Measurements from ENCODE around the gene CIDEC. TPM values are rescaled to one million over a fixed set of nuclear protein-coding genes. Genes with fewer than 3 reads are reported as not detected.

The CIDEC gene
- total and polyA plus RNA-seq, 2 of the 13 experiments (the other 11 are each of a cell fraction or from before 2014, with no cell fraction given): 2.5 to 10.4 TPM

DNA sequence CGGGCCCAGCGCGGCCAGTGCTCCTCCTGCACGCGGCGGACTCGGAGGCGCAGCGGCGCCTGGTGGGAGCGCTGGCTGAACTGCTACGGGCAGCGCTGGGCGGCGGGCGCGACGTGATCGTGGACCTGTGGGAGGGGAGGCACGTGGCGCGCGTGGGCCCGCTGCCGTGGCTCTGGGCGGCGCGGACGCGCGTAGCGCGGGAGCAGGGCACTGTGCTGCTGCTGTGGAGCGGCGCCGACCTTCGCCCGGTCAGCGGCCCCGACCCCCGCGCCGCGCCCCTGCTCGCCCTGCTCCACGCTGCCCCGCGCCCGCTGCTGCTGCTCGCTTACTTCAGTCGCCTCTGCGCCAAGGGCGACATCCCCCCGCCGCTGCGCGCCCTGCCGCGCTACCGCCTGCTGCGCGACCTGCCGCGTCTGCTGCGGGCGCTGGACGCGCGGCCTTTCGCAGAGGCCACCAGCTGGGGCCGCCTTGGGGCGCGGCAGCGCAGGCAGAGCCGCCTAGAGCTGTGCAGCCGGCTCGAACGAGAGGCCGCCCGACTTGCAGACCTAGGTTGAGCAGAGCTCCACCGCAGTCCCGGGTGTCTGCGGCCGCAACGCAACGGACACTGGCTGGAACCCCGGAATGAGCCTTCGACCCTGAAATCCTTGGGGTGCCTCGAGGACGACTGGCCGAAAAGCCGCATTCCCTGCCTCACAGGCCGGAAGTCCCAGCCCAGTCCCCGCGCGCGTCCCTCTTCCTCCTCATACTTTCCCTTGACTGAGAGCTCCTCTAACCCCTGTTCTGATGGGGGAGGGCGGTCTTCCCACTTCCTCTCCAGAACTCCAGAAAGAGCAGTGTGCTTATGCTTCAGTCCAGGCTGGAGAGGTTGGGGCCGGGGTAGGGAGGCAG, 35.4 kb upstream of the CIDEC start (continued):
- TF ChIP-seq ZFP91 (CRISPR knock-in tag; IDR thresholded peaks at IDR 0.05; ENCODE audit: borderline replicate concordance) (peak; percentile 46), ETV6 (CRISPR knock-in tag; conservative IDR thresholded peaks at IDR 0.05) (peak; percentile 59; the same call in 1 of the 2 replicates), POLR2G (IDR thresholded peaks at IDR 0.05; ENCODE audit: low read depth, low read length) (peak; percentile 68), ZNF891 (CRISPR knock-in tag; IDR thresholded peaks at IDR 0.05) (peak; percentile 93), MZF1 (CRISPR knock-in tag; IDR thresholded peaks at IDR 0.05; ENCODE audit: borderline replicate concordance) (no peak), IKZF4 (CRISPR knock-in tag; IDR thresholded peaks at IDR 0.05; ENCODE audit: borderline replicate concordance, low read depth, not compliant biosample characterization) (peak; percentile 22), ZNF879 (CRISPR knock-in tag; IDR thresholded peaks at IDR 0.05) (0 out of 2 replicates have a peak, but pooled peaks have one; percentile 55), DR1 (CRISPR knock-in tag; IDR thresholded peaks at IDR 0.05) (peak; percentile 50; the same call in 1 of the 2 replicates), MXD3 (CRISPR knock-in tag; IDR thresholded peaks at IDR 0.05) (peak; percentile 89), MYC (CRISPR knock-in tag; IDR thresholded peaks at IDR 0.05; ENCODE audit: borderline replicate concordance) (peak; percentile 78), ZNF772 (CRISPR knock-in tag; IDR thresholded peaks at IDR 0.05) (0 out of 2 replicates have a peak, but pooled peaks have one; percentile 26), ZNF496 (CRISPR knock-in tag; IDR thresholded peaks at IDR 0.05; ENCODE audit: insufficient replicate concordance) (no peak)
- TF ChIP-seq, protein P1, sequence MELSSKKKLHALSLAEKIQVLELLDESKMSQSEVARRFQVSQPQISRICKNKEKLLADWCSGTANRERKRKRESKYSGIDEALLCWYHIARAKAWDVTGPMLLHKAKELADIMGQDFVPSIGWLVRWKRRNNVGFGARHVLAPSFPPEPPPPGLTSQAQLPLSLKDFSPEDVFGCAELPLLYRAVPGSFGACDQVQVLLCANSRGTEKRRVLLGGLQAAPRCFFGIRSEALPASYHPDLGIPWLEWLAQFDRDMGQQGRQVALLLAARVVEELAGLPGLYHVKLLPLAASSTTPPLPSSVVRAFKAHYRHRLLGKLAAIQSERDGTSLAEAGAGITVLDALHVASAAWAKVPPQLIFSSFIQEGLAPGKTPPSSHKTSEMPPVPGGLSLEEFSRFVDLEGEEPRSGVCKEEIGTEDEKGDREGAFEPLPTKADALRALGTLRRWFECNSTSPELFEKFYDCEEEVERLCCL (CRISPR knock-in tag; IDR thresholded peaks at IDR 0.05; ENCODE audit: borderline replicate concordance): no peak; the same call in 1 of the 2 replicates
- TF ChIP-seq, protein P2, sequence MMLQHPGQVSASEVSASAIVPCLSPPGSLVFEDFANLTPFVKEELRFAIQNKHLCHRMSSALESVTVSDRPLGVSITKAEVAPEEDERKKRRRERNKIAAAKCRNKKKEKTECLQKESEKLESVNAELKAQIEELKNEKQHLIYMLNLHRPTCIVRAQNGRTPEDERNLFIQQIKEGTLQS (CRISPR knock-in tag; IDR thresholded peaks at IDR 0.05): no peak
- TF ChIP-seq, protein P3, sequence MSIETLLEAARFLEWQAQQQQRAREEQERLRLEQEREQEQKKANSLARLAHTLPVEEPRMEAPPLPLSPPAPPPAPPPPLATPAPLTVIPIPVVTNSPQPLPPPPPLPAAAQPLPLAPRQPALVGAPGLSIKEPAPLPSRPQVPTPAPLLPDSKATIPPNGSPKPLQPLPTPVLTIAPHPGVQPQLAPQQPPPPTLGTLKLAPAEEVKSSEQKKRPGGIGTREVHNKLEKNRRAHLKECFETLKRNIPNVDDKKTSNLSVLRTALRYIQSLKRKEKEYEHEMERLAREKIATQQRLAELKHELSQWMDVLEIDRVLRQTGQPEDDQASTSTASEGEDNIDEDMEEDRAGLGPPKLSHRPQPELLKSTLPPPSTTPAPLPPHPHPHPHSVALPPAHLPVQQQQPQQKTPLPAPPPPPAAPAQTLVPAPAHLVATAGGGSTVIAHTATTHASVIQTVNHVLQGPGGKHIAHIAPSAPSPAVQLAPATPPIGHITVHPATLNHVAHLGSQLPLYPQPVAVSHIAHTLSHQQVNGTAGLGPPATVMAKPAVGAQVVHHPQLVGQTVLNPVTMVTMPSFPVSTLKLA (IDR thresholded peaks at IDR 0.05): no peak
- TF ChIP-seq, protein P4, sequence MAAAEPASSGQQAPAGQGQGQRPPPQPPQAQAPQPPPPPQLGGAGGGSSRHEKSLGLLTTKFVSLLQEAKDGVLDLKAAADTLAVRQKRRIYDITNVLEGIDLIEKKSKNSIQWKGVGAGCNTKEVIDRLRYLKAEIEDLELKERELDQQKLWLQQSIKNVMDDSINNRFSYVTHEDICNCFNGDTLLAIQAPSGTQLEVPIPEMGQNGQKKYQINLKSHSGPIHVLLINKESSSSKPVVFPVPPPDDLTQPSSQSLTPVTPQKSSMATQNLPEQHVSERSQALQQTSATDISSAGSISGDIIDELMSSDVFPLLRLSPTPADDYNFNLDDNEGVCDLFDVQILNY (CRISPR knock-in tag; conservative IDR thresholded peaks at IDR 0.05): peak; percentile 66; the same call in 1 of the 2 replicates

Data from HepG2 (cell line).